GM12872 (cell line): ENCODE results near the gene HSPA12B.

Experiments used
- TF ChIP-seq, protein P1 (sequence below): IDR thresholded peaks from 3 replicates; pipeline ENCODE4 v1.5.1; 2011; ENCODE audit warnings: low read depth, mild to moderate bottlenecking, low read length, moderate library complexity; ENCODE audit not compliant: insufficient read depth

HSPA12B gene

DNA sequence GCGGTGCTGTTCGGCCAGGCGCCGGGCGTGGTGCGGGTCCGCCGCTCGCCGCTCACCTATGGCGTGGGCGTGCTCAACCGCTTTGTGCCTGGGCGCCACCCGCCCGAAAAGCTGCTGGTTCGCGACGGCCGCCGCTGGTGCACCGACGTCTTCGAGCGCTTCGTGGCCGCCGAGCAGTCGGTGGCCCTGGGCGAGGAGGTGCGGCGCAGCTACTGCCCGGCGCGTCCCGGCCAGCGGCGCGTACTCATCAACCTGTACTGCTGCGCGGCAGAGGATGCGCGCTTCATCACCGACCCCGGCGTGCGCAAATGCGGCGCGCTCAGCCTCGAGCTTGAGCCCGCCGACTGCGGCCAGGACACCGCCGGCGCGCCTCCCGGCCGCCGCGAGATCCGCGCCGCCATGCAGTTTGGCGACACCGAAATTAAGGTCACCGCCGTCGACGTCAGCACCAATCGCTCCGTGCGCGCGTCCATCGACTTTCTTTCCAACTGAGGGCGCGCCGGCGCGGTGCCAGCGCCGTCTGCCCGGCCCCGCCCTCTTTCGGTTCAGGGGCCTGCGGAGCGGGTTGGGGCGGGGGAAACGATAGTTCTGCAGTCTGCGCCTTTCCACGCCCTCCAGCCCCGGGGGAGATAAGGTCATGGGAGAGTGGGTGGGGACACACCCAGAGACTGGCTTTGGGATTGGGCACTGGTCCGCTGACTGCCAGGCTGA lies 19.3 kb downstream of the HSPA12B start:
- TF ChIP-seq, protein P1, sequence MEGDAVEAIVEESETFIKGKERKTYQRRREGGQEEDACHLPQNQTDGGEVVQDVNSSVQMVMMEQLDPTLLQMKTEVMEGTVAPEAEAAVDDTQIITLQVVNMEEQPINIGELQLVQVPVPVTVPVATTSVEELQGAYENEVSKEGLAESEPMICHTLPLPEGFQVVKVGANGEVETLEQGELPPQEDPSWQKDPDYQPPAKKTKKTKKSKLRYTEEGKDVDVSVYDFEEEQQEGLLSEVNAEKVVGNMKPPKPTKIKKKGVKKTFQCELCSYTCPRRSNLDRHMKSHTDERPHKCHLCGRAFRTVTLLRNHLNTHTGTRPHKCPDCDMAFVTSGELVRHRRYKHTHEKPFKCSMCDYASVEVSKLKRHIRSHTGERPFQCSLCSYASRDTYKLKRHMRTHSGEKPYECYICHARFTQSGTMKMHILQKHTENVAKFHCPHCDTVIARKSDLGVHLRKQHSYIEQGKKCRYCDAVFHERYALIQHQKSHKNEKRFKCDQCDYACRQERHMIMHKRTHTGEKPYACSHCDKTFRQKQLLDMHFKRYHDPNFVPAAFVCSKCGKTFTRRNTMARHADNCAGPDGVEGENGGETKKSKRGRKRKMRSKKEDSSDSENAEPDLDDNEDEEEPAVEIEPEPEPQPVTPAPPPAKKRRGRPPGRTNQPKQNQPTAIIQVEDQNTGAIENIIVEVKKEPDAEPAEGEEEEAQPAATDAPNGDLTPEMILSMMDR = no peak

DNA sequence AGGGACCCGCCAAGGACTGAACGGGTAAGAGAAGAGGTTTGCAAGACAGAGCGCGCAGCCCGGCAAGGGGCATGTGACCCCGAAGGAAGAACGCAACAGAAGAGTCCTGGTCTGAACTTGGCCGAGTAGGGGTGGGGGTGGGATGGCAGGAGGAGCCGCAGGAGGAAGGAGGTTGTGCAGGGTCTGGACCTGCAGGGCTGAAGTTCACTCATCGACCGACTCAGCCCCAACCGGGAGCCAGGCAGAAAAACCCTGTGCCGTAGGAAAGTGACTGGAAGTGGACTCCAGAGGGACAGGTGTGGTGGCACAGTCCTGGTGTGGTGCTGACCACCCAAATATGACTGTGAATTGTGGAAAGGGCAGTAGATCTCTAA lies 19.9 kb downstream of the HSPA12B start:
- TF ChIP-seq, protein P1 = no peak

DNA sequence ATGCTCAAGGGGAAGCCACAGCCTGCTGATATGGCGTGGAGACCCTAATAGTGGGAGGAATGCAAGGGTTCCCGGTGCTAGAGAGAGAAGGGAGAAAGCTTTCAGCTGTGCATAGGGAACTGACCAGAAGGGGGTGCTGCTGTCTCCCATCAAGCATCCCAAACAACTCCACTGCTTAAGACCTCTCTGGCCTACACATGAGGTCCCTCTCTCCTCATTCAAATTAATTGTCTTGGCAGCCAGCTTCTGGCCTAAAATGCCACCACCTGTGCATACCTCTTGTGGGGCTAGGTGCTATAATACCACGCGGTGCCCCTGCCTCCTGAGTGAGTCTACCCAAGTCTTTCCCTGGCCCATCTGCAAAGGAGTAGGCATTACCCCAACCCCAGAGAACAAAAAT lies 20.6 kb downstream of the HSPA12B start:
- TF ChIP-seq, protein P1 = peak; percentile 95

DNA sequence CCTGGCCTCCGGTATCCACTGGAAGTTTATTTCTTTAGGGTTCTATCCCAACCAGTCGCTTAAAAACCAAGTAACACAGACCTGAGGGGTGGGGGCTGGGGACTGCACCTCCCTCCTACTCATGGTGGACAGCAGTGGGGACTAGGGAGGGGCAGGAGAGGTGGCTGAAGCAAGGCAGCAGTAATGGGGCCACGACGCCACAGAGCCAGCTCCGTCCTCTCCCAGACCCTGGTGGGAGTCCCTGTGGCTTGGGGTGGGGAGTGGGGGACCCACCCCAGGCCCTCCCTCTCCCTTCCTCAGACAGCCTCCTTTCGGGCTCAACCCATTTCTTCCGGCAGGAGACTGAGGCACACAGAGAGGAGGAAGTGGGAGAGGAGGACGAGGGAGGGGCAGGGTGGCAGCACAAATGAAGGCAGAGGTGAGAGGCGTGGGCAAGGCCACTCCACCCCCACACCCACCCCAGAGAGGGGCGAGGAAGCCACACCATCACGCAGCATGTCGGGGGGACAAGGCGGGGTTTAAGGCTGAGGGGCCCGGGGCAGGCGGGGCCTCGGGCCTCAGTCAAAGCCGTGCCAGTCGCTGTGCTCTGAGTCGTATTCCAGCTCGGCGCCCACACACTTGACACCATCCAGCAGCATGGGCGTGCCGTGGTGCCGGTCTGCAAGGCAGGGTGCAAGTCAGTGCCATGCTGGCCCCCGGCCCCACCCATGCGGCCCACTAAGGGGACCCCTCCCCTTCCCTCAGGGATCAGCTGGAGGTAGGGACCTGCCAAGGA lies 21.2 kb downstream of the HSPA12B start:
- TF ChIP-seq, protein P1 = no peak

DNA sequence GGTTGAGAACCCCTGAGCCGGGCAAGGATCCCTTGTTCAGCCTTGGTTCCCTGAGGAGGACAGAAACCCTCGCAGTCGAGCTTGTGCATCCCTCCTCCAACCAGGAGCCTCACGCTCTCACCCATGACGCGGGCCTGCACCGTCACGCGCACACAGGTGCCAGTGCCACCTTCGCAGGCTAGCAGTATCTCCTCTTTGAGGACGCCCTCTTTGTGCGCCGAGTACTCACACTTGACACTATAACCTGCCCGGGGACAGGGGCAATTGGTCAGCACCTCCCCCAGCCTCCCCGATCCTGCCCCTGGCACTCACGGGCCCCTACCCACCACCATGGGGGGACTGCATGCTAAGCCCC lies 21.8 kb downstream of the HSPA12B start:
- TF ChIP-seq, protein P1 = no peak

DNA sequence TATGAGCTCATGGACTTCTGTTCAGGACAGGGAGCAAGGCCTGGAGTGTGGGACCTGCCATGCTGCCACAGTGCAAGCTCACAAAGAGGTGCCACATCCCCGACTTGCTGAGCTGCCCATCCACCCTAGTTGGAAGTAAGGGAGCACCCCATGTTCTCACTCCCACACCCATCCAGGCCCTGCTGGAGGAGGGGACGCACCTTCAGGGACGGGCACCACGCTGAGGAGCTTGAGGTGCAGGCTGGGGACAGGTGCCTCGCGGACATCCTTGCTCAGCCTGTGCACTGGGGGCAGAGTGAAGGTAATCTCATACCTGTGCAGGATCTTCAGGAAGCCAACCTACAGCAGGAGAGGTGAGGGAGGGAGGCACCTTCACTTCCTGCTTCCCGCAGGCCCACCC lies 22.8 kb downstream of the HSPA12B start:
- TF ChIP-seq, protein P1 = no peak

DNA sequence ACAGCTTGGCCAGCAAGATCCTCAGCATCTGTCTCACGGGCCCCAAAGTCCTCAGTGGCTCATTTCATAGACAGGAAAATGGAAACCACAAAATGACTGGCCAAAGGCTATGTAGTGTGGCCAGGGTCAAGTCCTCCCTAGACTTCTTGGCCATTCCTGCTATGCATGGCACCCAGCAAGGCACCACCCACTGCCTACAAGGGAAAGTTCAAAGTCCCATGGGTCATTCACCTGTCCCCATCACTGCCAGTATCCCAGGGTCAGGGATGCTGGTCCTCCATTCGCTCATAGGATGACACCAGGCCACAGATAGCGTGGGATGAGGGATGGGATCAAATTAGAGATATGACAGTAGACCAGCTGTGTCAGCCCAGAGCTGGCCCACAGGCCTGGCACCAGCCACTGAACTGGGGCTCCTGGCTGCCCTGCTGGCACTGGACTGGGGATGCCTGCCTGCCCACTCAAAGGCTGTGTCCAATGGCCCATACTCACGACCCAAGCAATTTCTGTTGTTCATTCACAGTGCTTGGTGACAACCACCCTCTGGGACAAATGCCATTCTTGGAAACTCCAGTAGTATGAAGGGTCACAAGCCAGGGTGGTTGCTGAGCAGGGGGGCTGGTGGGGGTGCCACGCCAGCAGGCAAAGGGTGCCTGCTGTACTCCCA lies 23.5 kb downstream of the HSPA12B start:
- TF ChIP-seq, protein P1 = no peak
